Body of pancreas (tissue), 4 donors: Measurements from ENCODE around the gene SCFD2. TPM values are rescaled to one million over a fixed set of nuclear protein-coding genes. Genes with fewer than 3 reads are reported as not detected.

Source experiments
- ATAC-seq: fragments of 150-250 bp; one replicate; pipeline ENCODE4 v1.9.1; 2016
- DNase-seq, 4 donors: peaks; one replicate each; pipeline ENCODE4 v3.0.0-alpha.2; 2019
- H3K27ac ChIP-seq, 4 donors: fragments of 200-600 bp; sonication (generic); 1 replicate in 3 of 4; 2 replicates in 1 of 4; pipeline versions ENCODE4 v1.5.1 to v1.6.1; 2016 to 2019; ENCODE audit warnings: mild to moderate bottlenecking in 1 of 4, mixed read lengths in 1 of 4, moderate library complexity in 1 of 4
- H3K27me3 ChIP-seq, 2 donors: fragments of 200-600 bp; sonication (generic); one replicate each; pipeline ENCODE4 v1.6.0; 2016; ENCODE audit warnings: mild to moderate bottlenecking in 1 of 2
- H3K36me3 ChIP-seq, 2 donors: fragments of 200-600 bp; sonication (generic); replicated peaks in 1 of 2; 2 replicates each; pipeline ENCODE4 v1.5.1; 2016; ENCODE audit warnings: low read depth in 2 of 2; ENCODE audit not compliant: insufficient read depth in 1 of 2
- H3K4me1 ChIP-seq: fragments of 200-600 bp; sonication (generic); one replicate; pipeline ENCODE4 v1.6.0; 2016
- H3K4me3 ChIP-seq, 2 donors: fragments of 200-600 bp; sonication (generic); 1 replicate in 1 of 2; 2 replicates in 1 of 2; pipeline ENCODE4 v1.5.1; 2016 to 2019
- H3K9me3 ChIP-seq, 3 donors: fragments of 200-600 bp; sonication (generic); 1 replicate in 2 of 3; 2 replicates in 1 of 3; pipeline ENCODE4 v1.5.1; 2016
- POLR2A ChIP-seq, 3 donors: fragments of 450-650 bp; IDR thresholded peaks; one replicate each; pipeline ENCODE4 v1.6.1; 2016; ENCODE audit warnings: antibody characterized with exemption in 3 of 3, mild to moderate bottlenecking in 2 of 3
- WGBS, 2 donors: methylation state at CpG; one replicate each; pipeline ENCODE4 v1.1.5; 2017; 5-methylcytosine and 5-hydroxymethylcytosine counted together
- intact Hi-C: fragments of 100-400 bp; cut with DNase I; formaldehyde crosslinking; loops from one replicate; pipeline ENCODE4 v1.15.1; 2023
- total RNA-seq, 2 donors: library from RNA; depleted of rRNA; stranded (reverse); fragments of >200 nt; gene quantifications; one replicate each; pipeline ENCODE4 v1.1.0, GENCODE V29; 2016
- TF ChIP-seq, protein P1 (sequence below), 7 experiments: fragments of 450-650 bp in 4 of 7; fragments of 200-600 bp in 3 of 7; sonication (generic) in 3 of 7; IDR thresholded peaks; one replicate each; pipeline ENCODE4 v1.5.1; 2016 to 2019; ENCODE audit warnings: antibody characterized with exemption in 7 of 7

SCFD2 gene
- total RNA-seq, 2 donors from 2014 or later = 17.9 to 53.7 TPM

DNA sequence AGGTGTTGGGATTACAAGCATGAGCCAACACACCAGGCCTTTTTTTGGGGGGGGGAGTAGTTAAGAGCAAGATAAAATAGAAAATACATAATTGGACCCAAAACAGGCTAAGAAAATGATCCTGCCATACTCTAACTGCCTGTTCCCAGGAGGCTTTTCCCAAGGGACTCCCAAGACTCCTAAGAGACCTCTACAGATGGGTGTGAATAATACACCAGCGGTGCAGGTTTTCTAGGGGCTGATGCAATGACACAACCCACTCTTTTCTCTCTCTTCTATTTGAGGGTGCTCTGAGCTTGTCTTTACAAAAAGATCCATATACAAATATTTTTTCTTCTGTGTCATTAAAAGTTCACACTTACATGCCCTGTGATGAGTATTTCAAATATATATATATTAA is 386.8 kb downstream of the SCFD2 start:
- no peaks in the 10 kb centered on the region for H3K9me3 ChIP-seq
- ATAC-seq (no peak), DNase-seq (no peak)
- H3K27me3 ChIP-seq = no peaks in the 10 kb centered on the region
- intact Hi-C loops = no loop called here
- no peak for TF ChIP-seq POLR2A (IDR thresholded peaks at IDR 0.05)
- TF ChIP-seq, protein P1, sequence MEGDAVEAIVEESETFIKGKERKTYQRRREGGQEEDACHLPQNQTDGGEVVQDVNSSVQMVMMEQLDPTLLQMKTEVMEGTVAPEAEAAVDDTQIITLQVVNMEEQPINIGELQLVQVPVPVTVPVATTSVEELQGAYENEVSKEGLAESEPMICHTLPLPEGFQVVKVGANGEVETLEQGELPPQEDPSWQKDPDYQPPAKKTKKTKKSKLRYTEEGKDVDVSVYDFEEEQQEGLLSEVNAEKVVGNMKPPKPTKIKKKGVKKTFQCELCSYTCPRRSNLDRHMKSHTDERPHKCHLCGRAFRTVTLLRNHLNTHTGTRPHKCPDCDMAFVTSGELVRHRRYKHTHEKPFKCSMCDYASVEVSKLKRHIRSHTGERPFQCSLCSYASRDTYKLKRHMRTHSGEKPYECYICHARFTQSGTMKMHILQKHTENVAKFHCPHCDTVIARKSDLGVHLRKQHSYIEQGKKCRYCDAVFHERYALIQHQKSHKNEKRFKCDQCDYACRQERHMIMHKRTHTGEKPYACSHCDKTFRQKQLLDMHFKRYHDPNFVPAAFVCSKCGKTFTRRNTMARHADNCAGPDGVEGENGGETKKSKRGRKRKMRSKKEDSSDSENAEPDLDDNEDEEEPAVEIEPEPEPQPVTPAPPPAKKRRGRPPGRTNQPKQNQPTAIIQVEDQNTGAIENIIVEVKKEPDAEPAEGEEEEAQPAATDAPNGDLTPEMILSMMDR (IDR thresholded peaks at IDR 0.05) = no peak
- peaks cover 14% of the 10 kb centered on the region for H3K4me1 ChIP-seq
- H3K4me3 ChIP-seq = no peak overlapping the region
- WGBS, 2 donors = 91 to 100% methylated on average over 1 of the region's 1 CpG
- no peak overlapping the region for H3K27ac ChIP-seq
- H3K36me3 ChIP-seq = no peaks in the 10 kb centered on the region

DNA sequence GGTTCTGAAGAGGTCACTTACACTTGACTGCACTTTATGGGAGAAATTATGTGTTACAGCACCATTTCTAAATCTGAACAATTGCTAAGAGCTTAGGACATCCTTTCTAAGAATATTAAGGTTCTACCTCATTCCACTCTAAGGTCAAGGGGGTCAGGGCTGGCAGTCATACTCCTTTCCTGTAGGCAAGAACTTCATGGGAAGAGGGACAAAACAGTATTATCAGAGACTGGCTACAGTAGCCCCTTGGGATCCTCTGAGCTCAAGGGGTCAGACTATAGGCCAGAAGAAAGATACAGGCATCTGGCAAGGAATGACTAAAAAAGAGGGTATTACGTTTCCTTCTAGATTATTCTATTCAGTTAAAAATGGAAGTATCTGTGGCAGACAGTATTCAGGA is 388.6 kb downstream of the SCFD2 start:
- ATAC-seq = no peak
- no peak for TF ChIP-seq POLR2A (IDR thresholded peaks at IDR 0.05)
- TF ChIP-seq, protein P1 (IDR thresholded peaks at IDR 0.05) = no peak
- H3K27me3 ChIP-seq = no peaks in the 10 kb centered on the region
- no peaks in the 10 kb centered on the region for H3K9me3 ChIP-seq
- intact Hi-C loops = no loop called here
- no peaks in the 10 kb centered on the region for H3K36me3 ChIP-seq
- WGBS, 2 donors = 84 to 85% methylated on average over 1 of the region's 1 CpG
- H3K27ac ChIP-seq = no peak overlapping the region
- DNase-seq = no peak
- H3K4me1 ChIP-seq = no peaks in the 10 kb centered on the region
- H3K4me3 ChIP-seq = no peak overlapping the region

DNA sequence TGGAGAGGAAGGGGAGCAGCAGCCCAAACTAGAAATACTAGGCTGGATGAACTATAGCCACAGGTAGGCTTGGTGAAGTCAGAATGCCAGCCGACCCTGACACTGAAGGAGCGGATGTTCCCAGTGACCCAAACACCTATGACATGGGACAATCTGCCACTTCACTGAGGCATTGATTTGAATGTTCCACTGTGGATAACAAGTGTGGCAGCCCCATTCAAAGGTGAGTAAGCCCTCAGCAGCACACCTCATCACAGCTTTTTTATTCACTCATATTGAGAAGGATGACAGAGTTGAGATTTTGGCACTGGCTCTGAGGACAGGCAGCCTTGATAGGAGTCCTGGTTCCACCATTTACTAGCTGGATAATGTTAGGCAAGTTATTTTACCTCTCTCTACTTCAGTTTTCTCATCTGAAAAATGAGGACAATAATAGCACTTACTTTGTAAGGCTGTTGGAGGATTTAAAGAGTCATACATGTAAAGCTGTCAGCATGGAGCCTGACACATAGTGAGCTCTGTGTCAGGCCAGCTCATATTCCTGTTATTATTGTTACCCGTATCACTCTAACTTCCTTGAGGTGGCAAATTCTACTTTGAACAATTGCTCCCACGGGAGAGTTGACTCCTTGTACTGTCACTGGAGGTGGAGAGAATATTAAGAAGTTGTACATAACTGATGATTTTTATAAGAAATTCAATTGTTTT is 389.2 kb downstream of the SCFD2 start:
- intact Hi-C loops = no loop called here
- DNase-seq (no peak), ATAC-seq (no peak)
- Histone ChIP-seq H3K9me3 (no peaks in the 10 kb centered on the region), H3K27me3 (no peaks in the 10 kb centered on the region), H3K36me3 (no peaks in the 10 kb centered on the region), H3K4me1 (no peaks in the 10 kb centered on the region), H3K27ac (no peak overlapping the region), H3K4me3 (no peak overlapping the region)
- TF ChIP-seq, protein P1 (IDR thresholded peaks at IDR 0.05) = no peak
- TF ChIP-seq POLR2A (IDR thresholded peaks at IDR 0.05) = no peak
- WGBS, 2 donors = 83 to 85% methylated on average over 4 of the region's 4 CpGs

DNA sequence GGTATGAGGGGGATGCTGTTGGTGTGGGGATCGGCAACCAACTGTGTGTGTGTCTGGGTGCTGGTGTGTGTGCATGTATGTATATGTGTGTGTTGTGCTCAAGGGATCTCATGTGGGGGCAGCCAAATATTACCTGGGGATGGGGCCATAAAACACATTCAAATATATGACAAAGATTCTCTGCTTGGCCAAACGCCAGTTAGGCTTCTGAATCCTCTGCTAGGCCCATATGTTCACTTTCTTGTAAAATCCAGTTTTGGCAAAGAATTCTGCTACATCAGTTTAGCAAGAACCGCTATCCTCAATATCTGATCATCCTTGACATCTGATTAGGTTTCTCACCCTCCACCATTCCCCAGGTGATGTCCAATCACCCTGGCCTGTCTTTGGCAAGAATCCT is 397.2 kb downstream of the SCFD2 start:
- no peak for ATAC-seq
- WGBS, 2 donors = 94% methylated on average over 3 of the region's 3 CpGs
- H3K9me3 ChIP-seq = no peaks in the 10 kb centered on the region
- TF ChIP-seq, protein P1 (IDR thresholded peaks at IDR 0.05) = no peak
- TF ChIP-seq POLR2A (IDR thresholded peaks at IDR 0.05) = no peak
- H3K27ac ChIP-seq = no peak overlapping the region
- no peaks in the 10 kb centered on the region for H3K27me3 ChIP-seq
- no peaks in the 10 kb centered on the region for H3K4me1 ChIP-seq
- intact Hi-C loops = no loop called here
- H3K36me3 ChIP-seq = no peaks in the 10 kb centered on the region
- no peak overlapping the region for H3K4me3 ChIP-seq
- no peak for DNase-seq

DNA sequence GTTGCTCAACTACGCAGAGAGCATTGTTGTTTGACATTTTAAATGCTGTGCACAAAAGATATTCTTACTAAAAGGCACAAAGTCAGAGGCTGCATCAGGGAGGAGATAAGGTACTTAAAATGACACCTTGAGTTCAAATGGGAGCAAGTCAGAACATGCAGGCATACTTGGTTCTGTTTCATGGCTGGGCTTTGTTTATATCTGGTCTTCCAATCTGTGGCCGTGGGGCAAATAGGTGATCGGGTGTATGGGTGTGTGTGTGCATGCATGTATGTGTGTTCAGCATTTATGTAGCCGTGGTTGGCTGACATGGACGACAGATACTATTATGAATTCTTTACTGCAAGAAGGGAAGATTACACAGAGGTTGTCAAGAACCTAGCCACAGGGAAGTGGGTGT is 397.6 kb downstream of the SCFD2 start:
- WGBS, 2 donors = 70 to 88% methylated on average over 5 of the region's 5 CpGs
- DNase-seq = no peak
- TF ChIP-seq POLR2A (IDR thresholded peaks at IDR 0.05) = no peak
- TF ChIP-seq, protein P1 (IDR thresholded peaks at IDR 0.05) = no peak
- no peak overlapping the region for H3K4me3 ChIP-seq
- no peaks in the 10 kb centered on the region for H3K36me3 ChIP-seq
- no peaks in the 10 kb centered on the region for H3K27me3 ChIP-seq
- no peak for ATAC-seq
- no peaks in the 10 kb centered on the region for H3K9me3 ChIP-seq
- H3K4me1 ChIP-seq = no peaks in the 10 kb centered on the region
- intact Hi-C loops = no loop called here
- H3K27ac ChIP-seq = no peak overlapping the region
